WERI-Rb-1 (cell line): ENCODE results near the gene RPL18A.

Source experiments
- DNase-seq: peaks from one replicate; pipeline ENCODE4 v3.0.0-alpha.2; 2020
- H3K27ac ChIP-seq: fragments of 250-450 bp; sonication (Bioruptor Pico); 2 replicates; pipeline ENCODE4 v1.5.1; 2020; ENCODE audit warnings: mild to moderate bottlenecking, moderate library complexity
- H3K27me3 ChIP-seq: fragments of 250-450 bp; sonication (Bioruptor Pico); 2 replicates; pipeline ENCODE4 v1.5.1; 2021; ENCODE audit warnings: mild to moderate bottlenecking, low read depth, moderate library complexity; ENCODE audit not compliant: insufficient read depth, severe bottlenecking
- H3K36me3 ChIP-seq: fragments of 250-450 bp; sonication (Bioruptor Pico); 2 replicates; pipeline ENCODE4 v1.5.1; 2020; ENCODE audit warnings: mild to moderate bottlenecking, moderate library complexity
- H3K4me3 ChIP-seq: 2 replicates; pipeline ENCODE4 v1.5.1; 2011; ENCODE audit warnings: low read depth, mild to moderate bottlenecking, control low read depth, low read length
- H3K9me3 ChIP-seq: fragments of 250-450 bp; sonication (Bioruptor Pico); 2 replicates; pipeline ENCODE4 v1.5.1; 2021; ENCODE audit warnings: mild to moderate bottlenecking, moderate library complexity; ENCODE audit not compliant: severe bottlenecking
- CTCF ChIP-seq: IDR thresholded peaks from 2 replicates; pipeline ENCODE4 v1.5.1; 2011; ENCODE audit warnings: low read depth, mild to moderate bottlenecking, control low read depth, inconsistent platforms, low read length

RPL18A gene

GRCh38 chr19:17902701-17903100, 43.0 kb downstream of the RPL18A start:
- peak; percentile 81 for DNase-seq
- no peak for TF ChIP-seq CTCF
- peak overlapping the region; percentile 71 for H3K27ac ChIP-seq
- H3K36me3 ChIP-seq, result no peaks in the 10 kb centered on the region
- no peaks in the 10 kb centered on the region for H3K27me3 ChIP-seq
- H3K4me3 ChIP-seq, result no peak overlapping the region
- peaks cover 32% of the 10 kb centered on the region for H3K9me3 ChIP-seq

GRCh38 chr19:17908244-17908643, 48.5 kb downstream of the RPL18A start:
- Histone ChIP-seq H3K36me3 (no peaks in the 10 kb centered on the region), H3K27me3 (no peaks in the 10 kb centered on the region), H3K27ac (no peak overlapping the region), H3K9me3 (peaks cover 27% of the 10 kb centered on the region), H3K4me3 (no peak overlapping the region)
- no peak for DNase-seq
- TF ChIP-seq CTCF, result no peak

- no peaks in the 10 kb centered on the region for H3K27me3 ChIP-seq
- TF ChIP-seq CTCF, result no peak
- H3K9me3 ChIP-seq, result peaks cover 22% of the 10 kb centered on the region
- H3K36me3 ChIP-seq, result no peaks in the 10 kb centered on the region
- H3K27ac ChIP-seq, result no peak overlapping the region
- no peak overlapping the region for H3K4me3 ChIP-seq
- DNase-seq, result no peak
Observed at GRCh38 chr19:17909003-17909732, 49.5 kb downstream of the RPL18A start.

- no peak for TF ChIP-seq CTCF
Observed at GRCh38 chr19:17910791-17911360, 51.2 kb downstream of the RPL18A start.

More at GRCh38 chr19:17910791-17911360, 51.2 kb downstream of the RPL18A start:
- Histone ChIP-seq H3K9me3 (peaks cover 17% of the 10 kb centered on the region), H3K36me3 (no peaks in the 10 kb centered on the region), H3K4me3 (no peak overlapping the region), H3K27ac (no peak overlapping the region), H3K27me3 (no peaks in the 10 kb centered on the region)
- no peak for DNase-seq
